ENCODE data around the gene ZNF100. TPM values are rescaled to one million over a fixed set of nuclear protein-coding genes. Genes with fewer than 3 reads are reported as not detected.

The ZNF100 gene
- total RNA-seq, 1 experiment from 2014 or later: 30.7 TPM

DNA sequence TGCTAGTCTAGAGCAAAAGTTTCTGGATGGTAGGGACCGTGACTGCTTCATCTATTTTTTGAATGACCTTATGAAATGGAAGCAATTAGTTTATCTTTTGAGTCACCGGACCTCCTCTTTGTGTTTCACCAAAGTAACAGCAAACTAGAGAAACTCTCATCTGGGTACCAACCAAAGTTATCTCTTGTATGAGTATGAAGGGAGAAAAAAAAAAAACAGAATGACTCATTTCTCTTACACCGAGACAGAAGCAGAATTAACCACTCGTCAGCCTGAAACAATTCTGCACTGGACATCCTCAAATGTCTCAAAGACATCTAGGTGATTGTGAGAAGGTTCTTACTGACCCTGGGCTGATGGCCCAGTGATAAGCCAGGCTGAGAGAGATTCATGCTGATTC, 18.3 kb downstream of the ZNF100 start:
- Mint-ChIP-seq H3K4me1 (no peaks in the 10 kb centered on the region), H3K27me3 (ENCODE audit: low read depth) (no peaks in the 10 kb centered on the region), H3K9me3 (peaks cover 0 to 26% of the 10 kb centered on the region in 2 experiments; a peak in 3 of 5 replicates), H3K36me3 (ENCODE audit: insufficient read depth in 1 of 3, low read depth in 3 of 3) (peaks cover 59 to 67% (median 62%) of the 10 kb centered on the region in 3 experiments), H3K4me3 (no peak overlapping the region), H3K27ac (no peak overlapping the region)
- no peak overlapping the region for H2AFZ ChIP-seq (ENCODE audit: low read length)
- H2BK20ac ChIP-seq (ENCODE audit: low read depth, low read length, poor library complexity, severe bottlenecking): no peak overlapping the region
- H3K9me3 ChIP-seq (ENCODE audit: control insufficient read depth, low read depth, low read length): no peaks in the 10 kb centered on the region
- peaks cover 5% of the 10 kb centered on the region for H3K79me1 ChIP-seq (ENCODE audit: insufficient read depth, low read depth, low read length, poor library complexity, severe bottlenecking)
- no peak overlapping the region for H3K56ac ChIP-seq (ENCODE audit: insufficient read length, low read depth, low read length)
- H4K5ac ChIP-seq (ENCODE audit: insufficient read length, low read depth, low read length): no peak overlapping the region
- no peaks in the 10 kb centered on the region for H3K4me1 ChIP-seq (ENCODE audit: insufficient read depth, low read length)
- no peak overlapping the region for H3K27ac ChIP-seq (ENCODE audit: insufficient read length, low read depth, low read length)
- H3K79me2 ChIP-seq (ENCODE audit: insufficient read depth, low read length): peaks cover 2% of the 10 kb centered on the region; the same call in 1 of the 2 replicates
- no peak overlapping the region for H3K9ac ChIP-seq (ENCODE audit: extremely low read depth, insufficient read length, low read length)
- H4K8ac ChIP-seq (replicated peaks; ENCODE audit: insufficient read length, low read depth, low read length): no peak overlapping the region
- H2BK12ac ChIP-seq (ENCODE audit: insufficient read length, low read depth, low read length): no peak overlapping the region
- H3K27me3 ChIP-seq (ENCODE audit: insufficient read depth, low read length): no peaks in the 10 kb centered on the region
- H3K14ac ChIP-seq (ENCODE audit: insufficient read depth, low read length): no peak overlapping the region
- H3K18ac ChIP-seq (ENCODE audit: insufficient read length, low read depth, low read length): no peak overlapping the region
- H2BK15ac ChIP-seq (ENCODE audit: low read depth, low read length): no peak overlapping the region
- no CpG with 5 or more reads among the region's 4 CpGs for WGBS (ENCODE audit: extremely low coverage, insufficient read length, low lambda C conversion rate)
- H2BK5ac ChIP-seq (ENCODE audit: insufficient read length, low read length): no peak overlapping the region
- H3K4ac ChIP-seq (ENCODE audit: low read depth, low read length): no peak overlapping the region
- H4K91ac ChIP-seq (ENCODE audit: insufficient read length, low read depth, low read length): no peak overlapping the region
- H4K20me1 ChIP-seq (ENCODE audit: control insufficient read depth, insufficient read depth, insufficient read length): no peaks in the 10 kb centered on the region
- no peak overlapping the region for H2BK120ac ChIP-seq (ENCODE audit: low read depth, low read length, poor library complexity, severe bottlenecking)
- no peak overlapping the region for H3T11ph ChIP-seq (ENCODE audit: low read length)
- H3K23ac ChIP-seq (ENCODE audit: insufficient read length, low read depth, low read length): no peak overlapping the region
- no peak overlapping the region for H2AK5ac ChIP-seq (ENCODE audit: insufficient read length, low read length)
- no peak for DNase-seq
- H3K4me2 ChIP-seq (ENCODE audit: insufficient read depth, insufficient read length, low read length): no peak overlapping the region
- H3K23me2 ChIP-seq (ENCODE audit: insufficient read length, low read depth, low read length, poor library complexity, severe bottlenecking): no peaks in the 10 kb centered on the region
- TF ChIP-seq, protein P1, sequence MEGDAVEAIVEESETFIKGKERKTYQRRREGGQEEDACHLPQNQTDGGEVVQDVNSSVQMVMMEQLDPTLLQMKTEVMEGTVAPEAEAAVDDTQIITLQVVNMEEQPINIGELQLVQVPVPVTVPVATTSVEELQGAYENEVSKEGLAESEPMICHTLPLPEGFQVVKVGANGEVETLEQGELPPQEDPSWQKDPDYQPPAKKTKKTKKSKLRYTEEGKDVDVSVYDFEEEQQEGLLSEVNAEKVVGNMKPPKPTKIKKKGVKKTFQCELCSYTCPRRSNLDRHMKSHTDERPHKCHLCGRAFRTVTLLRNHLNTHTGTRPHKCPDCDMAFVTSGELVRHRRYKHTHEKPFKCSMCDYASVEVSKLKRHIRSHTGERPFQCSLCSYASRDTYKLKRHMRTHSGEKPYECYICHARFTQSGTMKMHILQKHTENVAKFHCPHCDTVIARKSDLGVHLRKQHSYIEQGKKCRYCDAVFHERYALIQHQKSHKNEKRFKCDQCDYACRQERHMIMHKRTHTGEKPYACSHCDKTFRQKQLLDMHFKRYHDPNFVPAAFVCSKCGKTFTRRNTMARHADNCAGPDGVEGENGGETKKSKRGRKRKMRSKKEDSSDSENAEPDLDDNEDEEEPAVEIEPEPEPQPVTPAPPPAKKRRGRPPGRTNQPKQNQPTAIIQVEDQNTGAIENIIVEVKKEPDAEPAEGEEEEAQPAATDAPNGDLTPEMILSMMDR (conservative IDR thresholded peaks at IDR 0.05): no peak

Measured in H9 (cell line).